Endothelial cell of umbilical vein (primary cell): ENCODE results near the gene CMSS1. TPM values are rescaled to one million over a fixed set of nuclear protein-coding genes. Genes with fewer than 3 reads are reported as not detected.

ENCODE experiments used
- BruUV-seq: library from RNA; stranded (reverse); fragments of 400-500 nt; replicated peaks from 2 replicates; lab custom pipeline; 2021; lab: Mats Ljungman, UMichigan
- CTCF ChIA-PET: fragments of 300-600, 350-600 bp; sonication (Branson Sonifier 250); formaldehyde crosslinking; loops from one replicate; lab custom pipeline; 2021; ENCODE audit warnings: antibody characterized with exemption, inconsistent platforms; lab: Charles Lee
- POLR2A ChIA-PET: fragments of 300-600, 350-600 bp; sonication (Branson Sonifier 250); formaldehyde crosslinking; loops from one replicate; lab custom pipeline; 2021; ENCODE audit warnings: antibody characterized with exemption, inconsistent platforms; lab: Charles Lee
- DNase-seq: peaks from one replicate; pipeline ENCODE4 v3.0.0-alpha.2; 2011; ENCODE audit warnings: low read depth, low spot score
- FAIRE-seq: peaks from 2 replicates; lab custom pipeline; 2011; peaks lifted over from hg19 to GRCh38; lab: Jason Lieb, UNC
- H2AFZ ChIP-seq: 2 replicates; pipeline ENCODE4 v1.6.0; 2012; ENCODE audit warnings: low read depth, low read length, control low read depth, inconsistent platforms
- H3K27ac ChIP-seq: 2 replicates; pipeline ENCODE4 v1.5.1; 2011; ENCODE audit warnings: low read depth, mild to moderate bottlenecking, control low read depth, low read length, moderate library complexity; ENCODE audit not compliant: insufficient read depth
- H3K27me3 ChIP-seq, 2 experiments: 2 replicates each; pipeline versions ENCODE4 v1.6.0 to v1.6.1; 2011; ENCODE audit warnings: low read length in 2 of 2, mixed read lengths in 1 of 2; ENCODE audit not compliant: control insufficient read depth in 2 of 2, insufficient read depth in 2 of 2
- H3K36me3 ChIP-seq, 2 experiments: 2 replicates in 1 of 2; 3 replicates in 1 of 2; pipeline ENCODE4 v1.5.1; 2011; ENCODE audit warnings: low read length in 2 of 2, mild to moderate bottlenecking in 1 of 2, moderate library complexity in 1 of 2; ENCODE audit not compliant: control insufficient read depth in 2 of 2, insufficient read depth in 2 of 2; ENCODE audit errors: extremely low read depth in 1 of 2
- H3K4me1 ChIP-seq: 3 replicates; pipeline ENCODE4 v1.5.1; 2011; ENCODE audit warnings: mild to moderate bottlenecking, low read length; ENCODE audit not compliant: control insufficient read depth, insufficient read depth; ENCODE audit errors: extremely low read depth
- H3K4me2 ChIP-seq: 2 replicates; pipeline ENCODE4 v1.6.1; 2011; ENCODE audit warnings: low read length, control low read depth, mixed read lengths; ENCODE audit not compliant: insufficient read depth
- H3K4me3 ChIP-seq, 3 experiments: fragments of 200-600 bp in 1 of 3; sonication (generic), shearing (Covaris generic) in 1 of 3; replicated peaks in 1 of 3; 2 replicates each; pipeline ENCODE4 v1.5.1; 2011 to 2016; ENCODE audit warnings: control low read depth in 3 of 3, low read length in 3 of 3, mild to moderate bottlenecking in 2 of 3, inconsistent platforms in 1 of 3, low read depth in 1 of 3, moderate library complexity in 1 of 3; ENCODE audit not compliant: insufficient read depth in 1 of 3
- H3K79me2 ChIP-seq: 2 replicates; pipeline ENCODE4 v1.6.0; 2012; ENCODE audit warnings: low read length, inconsistent platforms; ENCODE audit not compliant: control insufficient read depth, insufficient read depth
- H3K9ac ChIP-seq: replicated peaks from 2 replicates; pipeline ENCODE3; 2011; ENCODE audit warnings: low read length, control low read depth; ENCODE audit not compliant: insufficient read depth; ENCODE audit errors: extremely low read depth
- H3K9me1 ChIP-seq: replicated peaks from 3 replicates; pipeline ENCODE4 v1.6.0; 2011; ENCODE audit warnings: mild to moderate bottlenecking, low read length; ENCODE audit not compliant: control insufficient read depth, insufficient read depth; ENCODE audit errors: extremely low read depth
- H3K9me3 ChIP-seq: replicated peaks from 2 replicates; pipeline ENCODE4 v1.5.1; 2012; ENCODE audit warnings: low read length, inconsistent platforms; ENCODE audit not compliant: control insufficient read depth, insufficient read depth
- H4K20me1 ChIP-seq: replicated peaks from 2 replicates; pipeline ENCODE3; 2011; ENCODE audit warnings: mild to moderate bottlenecking, low read length; ENCODE audit not compliant: control insufficient read depth, insufficient read depth; ENCODE audit errors: extremely low read depth
- CTCF ChIP-seq, 2 donors: IDR thresholded peaks; 1 replicate in 1 of 2; 2 replicates in 1 of 2; pipeline ENCODE4 v1.5.1; 2011; ENCODE audit warnings: low read length in 2 of 2, mild to moderate bottlenecking in 2 of 2, moderate library complexity in 2 of 2, control low read depth in 1 of 2, inconsistent platforms in 1 of 2, low read depth in 1 of 2; ENCODE audit not compliant: insufficient read depth in 1 of 2; ENCODE audit errors: extremely low read depth in 1 of 2
- EZH2 ChIP-seq: IDR thresholded peaks from 2 replicates; pipeline ENCODE4 v1.6.1; 2012; ENCODE audit warnings: borderline replicate concordance, low read depth, mild to moderate bottlenecking, moderate library complexity, low read length, inconsistent platforms; ENCODE audit not compliant: severe bottlenecking
- FOS ChIP-seq: IDR thresholded peaks from 2 replicates; pipeline ENCODE4 v1.6.1; 2011; ENCODE audit warnings: mild to moderate bottlenecking, low read length, moderate library complexity, borderline replicate concordance; ENCODE audit not compliant: insufficient read depth
- GATA2 ChIP-seq: IDR thresholded peaks from 2 replicates; pipeline ENCODE4 v1.7.0; 2011; ENCODE audit warnings: low read depth, mild to moderate bottlenecking, moderate library complexity, mixed read lengths, low read length; ENCODE audit not compliant: insufficient read length, insufficient read depth
- JUN ChIP-seq: IDR thresholded peaks from 2 replicates; pipeline ENCODE4 v1.6.1; 2011; ENCODE audit warnings: borderline replicate concordance, low read depth; ENCODE audit not compliant: insufficient read length, insufficient read depth
- MAX ChIP-seq: IDR thresholded peaks from 2 replicates; pipeline ENCODE4 v1.6.1; 2011; ENCODE audit not compliant: insufficient read depth, insufficient read length
- MYC ChIP-seq: IDR thresholded peaks from one replicate; pipeline ENCODE4 v1.6.1; 2011; ENCODE audit warnings: mild to moderate bottlenecking, low read depth, low read length
- POLR2A ChIP-seq: IDR thresholded peaks from 2 replicates; pipeline ENCODE4 v1.6.1; 2012; ENCODE audit warnings: low read depth, mild to moderate bottlenecking, control low read depth, low read length
- POLR2AphosphoS5 ChIP-seq: IDR thresholded peaks from 2 replicates; pipeline ENCODE4 v1.6.1; 2012; ENCODE audit warnings: low read depth, mild to moderate bottlenecking, control low read depth, low read length, moderate library complexity; ENCODE audit not compliant: insufficient read depth
- dilution Hi-C: fragments of 300-500 bp; cut with MboI; formaldehyde crosslinking; loops from one replicate; pipeline ENCODE4 v1.15.0; 2019; ENCODE audit warnings: low sequenced_read_pairs; ENCODE audit not compliant: extremely low pct_ligation_motif_present
- intact Hi-C: fragments of 100-400 bp; cut with micrococcal nuclease; formaldehyde crosslinking; loops from one replicate; pipeline ENCODE4 v1.10.0; 2022
- polyA plus RNA-seq, 4 experiments: library from polyadenylated mRNA; depleted of rRNA in 3 of 4; stranded (reverse) in 3 of 4; unstranded in 1 of 4; fragments of >200 nt; gene quantifications; 2 replicates each; pipeline versions ENCODE4 v1.2.1 to v1.2.3, GENCODE V29; 2011 to 2012; ENCODE audit warnings: missing spikeins in 1 of 4
- total RNA-seq: library from RNA; stranded (reverse); gene quantifications from 2 replicates; pipeline ENCODE4 v1.2.3, GENCODE V29; 2021

Gene CMSS1
- total and polyA plus RNA-seq, 2 donors (not counting 3 experiments of a cell fraction or from before 2014, with no cell fraction given), result 9.7 to 60.6 TPM

- POLR2A ChIA-PET, result no interaction called here
- no peak overlapping the region for H2AFZ ChIP-seq
- DNase-seq (no peak), FAIRE-seq (no peak)
- no peaks in the 10 kb centered on the region for H3K27me3 ChIP-seq
- TF ChIP-seq POLR2A, result no peak
- TF ChIP-seq POLR2AphosphoS5, result no peak
- no peak for TF ChIP-seq EZH2
- TF ChIP-seq MAX, result no peak
- no peak for TF ChIP-seq JUN
- TF ChIP-seq MYC, result no peak
- TF ChIP-seq GATA2, result no peak
- TF ChIP-seq CTCF (IDR thresholded peaks at IDR 0.05; ENCODE audit: extremely low read depth in 1 of 2, insufficient read depth in 1 of 2, low read depth in 1 of 2, low read length in 2 of 2), result no peak
- TF ChIP-seq FOS, result no peak
- BruUV-seq, result no TSS peak
- H3K9ac ChIP-seq, result no peak overlapping the region
- H3K27ac ChIP-seq, result no peak overlapping the region
- no peaks in the 10 kb centered on the region for H3K9me3 ChIP-seq
- CTCF ChIA-PET, result interaction anchor here (0.7 to 3.1 kb wide), 8 partner anchors 8 to 221 kb away, joined by 3 to 13 read pairs (median 4); no protein-coding TSS in a partner anchor
- no peaks in the 10 kb centered on the region for H3K36me3 ChIP-seq
- H3K9me1 ChIP-seq, result no peaks in the 10 kb centered on the region
- H3K79me2 ChIP-seq, result no peaks in the 10 kb centered on the region
- peaks cover 3% of the 10 kb centered on the region for H3K4me1 ChIP-seq
- no peak overlapping the region for H3K4me3 ChIP-seq
- intact Hi-C loops, result no loop called here
- dilution Hi-C loops, result no loop called here
- H3K4me2 ChIP-seq, result no peak overlapping the region
- no peaks in the 10 kb centered on the region for H4K20me1 ChIP-seq
Measured at GRCh38 chr3:100033184-100033583, 215.5 kb downstream of the CMSS1 start.
